ENCODE results near the gene OIT3. TPM values are rescaled to one million over a fixed set of nuclear protein-coding genes. Genes with fewer than 3 reads are reported as not detected.
"Not testable (repeated sequence)": the region's sequence is repeated elsewhere in the genome, so short reads cannot be mapped to it uniquely, and the experiment has no call there.

OIT3 gene
- total RNA-seq, 5 donors from 2014 or later (not counting 1 experiment from before 2014, with no cell fraction given): not detected

GRCh38 chr10:72904806-72905205 lies 11.3 kb downstream of the OIT3 start:
- no peak for DNase-seq
- no peak overlapping the region for H3K27ac ChIP-seq (ENCODE audit: low read length)
- H3K27me3 ChIP-seq (replicated peaks in 1 of 2; ENCODE audit: control insufficient read depth in 2 of 2, extremely low read depth in 1 of 2, insufficient read depth in 2 of 2, low read length in 1 of 2): peaks cover 0 to 9% of the 10 kb centered on the region in 2 experiments
- WGBS (ENCODE audit: insufficient coverage): 87% methylated on average over 2 of the region's 3 CpGs
- ATAC-seq (replicated peaks in 1 of 4): no peak
- POLR2A ChIA-PET: no interaction called here
- H3K4me3 ChIP-seq (ENCODE audit: control insufficient read depth in 1 of 2, extremely low read depth in 1 of 2, low read length in 1 of 2): no peak overlapping the region
- no peaks in the 10 kb centered on the region for H3K9me3 Mint-ChIP-seq
- H3K27me3 Mint-ChIP-seq: peaks cover 0 to 2% of the 10 kb centered on the region in 2 donors
- no peaks in the 10 kb centered on the region for H3K36me3 Mint-ChIP-seq
- H3K36me3 ChIP-seq (ENCODE audit: control insufficient read depth in 2 of 2, extremely low read depth in 1 of 2, insufficient read depth in 1 of 2, low read length in 1 of 2): no peaks in the 10 kb centered on the region
- H3K27ac Mint-ChIP-seq: no peak overlapping the region
- CTCF ChIA-PET: no interaction called here
- H3K4me3 Mint-ChIP-seq: no peak overlapping the region
- no peaks in the 10 kb centered on the region for H3K4me1 ChIP-seq (ENCODE audit: control insufficient read depth in 1 of 2, extremely low read depth in 1 of 2, insufficient read depth in 2 of 2, low read length in 2 of 2)
- H3K4me1 Mint-ChIP-seq: no peaks in the 10 kb centered on the region
- H3K9me3 ChIP-seq: no peaks in the 10 kb centered on the region

- Histone ChIP-seq H3K27me3 (replicated peaks in 1 of 2; ENCODE audit: control insufficient read depth in 2 of 2, extremely low read depth in 1 of 2, insufficient read depth in 2 of 2, low read length in 1 of 2) (peaks cover 0 to 8% of the 10 kb centered on the region in 2 experiments), H3K4me3 (ENCODE audit: control insufficient read depth in 1 of 2, extremely low read depth in 1 of 2, low read length in 1 of 2) (no peak overlapping the region), H3K36me3 (ENCODE audit: control insufficient read depth in 2 of 2, extremely low read depth in 1 of 2, insufficient read depth in 1 of 2, low read length in 1 of 2) (no peaks in the 10 kb centered on the region), H3K27ac (ENCODE audit: low read length) (no peak overlapping the region), H3K9me3 (no peaks in the 10 kb centered on the region), H3K4me1 (ENCODE audit: control insufficient read depth in 1 of 2, extremely low read depth in 1 of 2, insufficient read depth in 2 of 2, low read length in 2 of 2) (no peaks in the 10 kb centered on the region)
- H3K4me1 Mint-ChIP-seq: no peaks in the 10 kb centered on the region
- ATAC-seq (replicated peaks in 1 of 4) (no peak), DNase-seq (no peak)
- CTCF ChIA-PET: no interaction called here
- WGBS (ENCODE audit: insufficient coverage): 78% methylated on average over 6 of the region's 6 CpGs
- POLR2A ChIA-PET: interaction anchor here in 1 of 2 donors (0.6 kb wide), 1 partner anchor 20 kb away, joined by 3 read pairs; no protein-coding TSS in a partner anchor
- H3K36me3 Mint-ChIP-seq: no peaks in the 10 kb centered on the region
- no peaks in the 10 kb centered on the region for H3K27me3 Mint-ChIP-seq
- no peak overlapping the region for H3K27ac Mint-ChIP-seq
- H3K9me3 Mint-ChIP-seq: no peaks in the 10 kb centered on the region
- no peak overlapping the region for H3K4me3 Mint-ChIP-seq
Measured at GRCh38 chr10:72906446-72906845, 12.9 kb downstream of the OIT3 start.

- Mint-ChIP-seq H3K9me3 (no peaks in the 10 kb centered on the region), H3K27ac (no peak overlapping the region), H3K4me3 (no peak overlapping the region), H3K4me1 (no peaks in the 10 kb centered on the region), H3K36me3 (no peaks in the 10 kb centered on the region), H3K27me3 (no peaks in the 10 kb centered on the region)
- CTCF ChIA-PET: no interaction called here
- DNase-seq (no peak), ATAC-seq (replicated peaks in 1 of 4) (no peak)
- no peak overlapping the region for H3K27ac ChIP-seq (ENCODE audit: low read length)
- peaks cover 0 to 4% of the 10 kb centered on the region in 2 experiments for H3K27me3 ChIP-seq (replicated peaks in 1 of 2; ENCODE audit: control insufficient read depth in 2 of 2, extremely low read depth in 1 of 2, insufficient read depth in 2 of 2, low read length in 1 of 2)
- no peaks in the 10 kb centered on the region for H3K4me1 ChIP-seq (ENCODE audit: control insufficient read depth in 1 of 2, extremely low read depth in 1 of 2, insufficient read depth in 2 of 2, low read length in 2 of 2)
- no peak overlapping the region for H3K4me3 ChIP-seq (ENCODE audit: control insufficient read depth in 1 of 2, extremely low read depth in 1 of 2, low read length in 1 of 2)
- no peaks in the 10 kb centered on the region for H3K9me3 ChIP-seq
- POLR2A ChIA-PET: no interaction called here
- no peaks in the 10 kb centered on the region for H3K36me3 ChIP-seq (ENCODE audit: control insufficient read depth in 2 of 2, extremely low read depth in 1 of 2, insufficient read depth in 1 of 2, low read length in 1 of 2)
Measured at GRCh38 chr10:72910705-72911104, 17.2 kb downstream of the OIT3 start.

- Mint-ChIP-seq H3K27ac (no peak overlapping the region), H3K4me1 (no peaks in the 10 kb centered on the region), H3K36me3 (no peaks in the 10 kb centered on the region), H3K27me3 (no peaks in the 10 kb centered on the region), H3K4me3 (no peak overlapping the region), H3K9me3 (no peaks in the 10 kb centered on the region)
- no peak for ATAC-seq (replicated peaks in 1 of 4)
- H3K27me3 ChIP-seq (replicated peaks in 1 of 2; ENCODE audit: control insufficient read depth in 2 of 2, extremely low read depth in 1 of 2, insufficient read depth in 2 of 2, low read length in 1 of 2): peaks cover 0 to 4% of the 10 kb centered on the region in 2 experiments
- no peaks in the 10 kb centered on the region for H3K4me1 ChIP-seq (ENCODE audit: control insufficient read depth in 1 of 2, extremely low read depth in 1 of 2, insufficient read depth in 2 of 2, low read length in 2 of 2)
- no peak overlapping the region for H3K4me3 ChIP-seq (ENCODE audit: control insufficient read depth in 1 of 2, extremely low read depth in 1 of 2, low read length in 1 of 2)
- WGBS (ENCODE audit: insufficient coverage): no CpG with 5 or more reads among the region's 2 CpGs
- DNase-seq: no peak
- ChIA-PET CTCF (no interaction called here), POLR2A (no interaction called here)
- no peaks in the 10 kb centered on the region for H3K36me3 ChIP-seq (ENCODE audit: control insufficient read depth in 2 of 2, extremely low read depth in 1 of 2, insufficient read depth in 1 of 2, low read length in 1 of 2)
- H3K27ac ChIP-seq (ENCODE audit: low read length): no peak overlapping the region
- no peaks in the 10 kb centered on the region for H3K9me3 ChIP-seq
Measured at GRCh38 chr10:72911758-72912157, 18.2 kb downstream of the OIT3 start.

GRCh38 chr10:72912736-72913135 lies 19.2 kb downstream of the OIT3 start:
- no peaks in the 10 kb centered on the region for H3K36me3 ChIP-seq (ENCODE audit: control insufficient read depth in 2 of 2, extremely low read depth in 1 of 2, insufficient read depth in 1 of 2, low read length in 1 of 2)
- ChIA-PET POLR2A (no interaction called here), CTCF (no interaction called here)
- Mint-ChIP-seq H3K9me3 (no peaks in the 10 kb centered on the region), H3K4me3 (no peak overlapping the region), H3K27ac (no peak overlapping the region), H3K27me3 (no peaks in the 10 kb centered on the region), H3K36me3 (no peaks in the 10 kb centered on the region), H3K4me1 (no peaks in the 10 kb centered on the region)
- no peaks in the 10 kb centered on the region for H3K4me1 ChIP-seq (ENCODE audit: control insufficient read depth in 1 of 2, extremely low read depth in 1 of 2, insufficient read depth in 2 of 2, low read length in 2 of 2)
- H3K9me3 ChIP-seq: no peaks in the 10 kb centered on the region
- peaks cover 0 to 4% of the 10 kb centered on the region in 2 experiments for H3K27me3 ChIP-seq (replicated peaks in 1 of 2; ENCODE audit: control insufficient read depth in 2 of 2, extremely low read depth in 1 of 2, insufficient read depth in 2 of 2, low read length in 1 of 2)
- no peak overlapping the region for H3K4me3 ChIP-seq (ENCODE audit: control insufficient read depth in 1 of 2, extremely low read depth in 1 of 2, low read length in 1 of 2)
- no peak for DNase-seq
- no peak for ATAC-seq (replicated peaks in 1 of 4)
- H3K27ac ChIP-seq (ENCODE audit: low read length): no peak overlapping the region
- 100% methylated on average over 1 of the region's 4 CpGs for WGBS (ENCODE audit: insufficient coverage)

GRCh38 chr10:72913287-72913686 lies 19.7 kb downstream of the OIT3 start:
- Histone ChIP-seq H3K27ac (ENCODE audit: low read length) (no peak overlapping the region), H3K27me3 (replicated peaks in 1 of 2; ENCODE audit: control insufficient read depth in 2 of 2, extremely low read depth in 1 of 2, insufficient read depth in 2 of 2, low read length in 1 of 2) (peaks cover 0 to 4% of the 10 kb centered on the region in 2 experiments), H3K36me3 (ENCODE audit: control insufficient read depth in 2 of 2, extremely low read depth in 1 of 2, insufficient read depth in 1 of 2, low read length in 1 of 2) (no peaks in the 10 kb centered on the region), H3K4me3 (ENCODE audit: control insufficient read depth in 1 of 2, extremely low read depth in 1 of 2, low read length in 1 of 2) (no peak overlapping the region), H3K9me3 (no peaks in the 10 kb centered on the region), H3K4me1 (ENCODE audit: control insufficient read depth in 1 of 2, extremely low read depth in 1 of 2, insufficient read depth in 2 of 2, low read length in 2 of 2) (no peaks in the 10 kb centered on the region)
- no peaks in the 10 kb centered on the region for H3K4me1 Mint-ChIP-seq
- H3K36me3 Mint-ChIP-seq: no peaks in the 10 kb centered on the region
- WGBS (ENCODE audit: insufficient coverage): 90% methylated on average over 4 of the region's 7 CpGs
- DNase-seq: no peak
- CTCF ChIA-PET: no interaction called here
- no peak for ATAC-seq (replicated peaks in 1 of 4)
- H3K27me3 Mint-ChIP-seq: no peaks in the 10 kb centered on the region
- H3K4me3 Mint-ChIP-seq: no peak overlapping the region
- POLR2A ChIA-PET: no interaction called here
- no peak overlapping the region for H3K27ac Mint-ChIP-seq
- no peaks in the 10 kb centered on the region for H3K9me3 Mint-ChIP-seq

GRCh38 chr10:72917201-72917600 lies 23.7 kb downstream of the OIT3 start:
- POLR2A ChIA-PET; H3K27me3 ChIP-seq (replicated peaks in 1 of 2; ENCODE audit: control insufficient read depth in 2 of 2, extremely low read depth in 1 of 2, insufficient read depth in 2 of 2, low read length in 1 of 2); CTCF ChIA-PET; H3K4me3 Mint-ChIP-seq; H3K4me1 ChIP-seq (ENCODE audit: control insufficient read depth in 1 of 2, extremely low read depth in 1 of 2, insufficient read depth in 2 of 2, low read length in 2 of 2); H3K36me3 ChIP-seq (ENCODE audit: control insufficient read depth in 2 of 2, extremely low read depth in 1 of 2, insufficient read depth in 1 of 2, low read length in 1 of 2); H3K27ac Mint-ChIP-seq; H3K9me3 ChIP-seq; ATAC-seq (replicated peaks in 1 of 4); DNase-seq; H3K4me1 Mint-ChIP-seq; H3K27ac ChIP-seq (ENCODE audit: low read length); H3K4me3 ChIP-seq (ENCODE audit: control insufficient read depth in 1 of 2, extremely low read depth in 1 of 2, low read length in 1 of 2); H3K36me3 Mint-ChIP-seq: not testable (repeated sequence)
- WGBS (ENCODE audit: insufficient coverage): no CpG with 5 or more reads among the region's 3 CpGs
- peaks cover 9 to 18% of the 10 kb centered on the region in 2 donors for H3K27me3 Mint-ChIP-seq
- H3K9me3 Mint-ChIP-seq: peaks cover 12 to 17% (median 15%) of the 10 kb centered on the region in 3 donors

Measured in T-cell (primary cell).